Mesothelial cell of epicardium (in vitro differentiated cells): ENCODE data around the gene GALNT18. TPM values are rescaled to one million over a fixed set of nuclear protein-coding genes. Genes with fewer than 3 reads are reported as not detected.

ENCODE experiments used
- DNase-seq, 2 experiments: peaks; one replicate each; pipeline ENCODE4 v3.0.0; 2021; ENCODE audit warnings: low spot score in 2 of 2; ENCODE audit not compliant: unreplicated experiment in 2 of 2
- H3K27ac Mint-ChIP-seq: 2 replicates; pipeline ENCODE4 v1.8.0; 2021; ENCODE audit warnings: mixed read lengths
- H3K27me3 Mint-ChIP-seq: 2 replicates; pipeline ENCODE4 v1.8.0; 2021; ENCODE audit warnings: low read depth, mixed read lengths
- H3K36me3 Mint-ChIP-seq: 2 replicates; pipeline ENCODE4 v1.8.0; 2021; ENCODE audit warnings: mixed read lengths
- H3K4me1 Mint-ChIP-seq: 2 replicates; pipeline ENCODE4 v1.8.0; 2021; ENCODE audit warnings: mixed read lengths
- H3K4me3 Mint-ChIP-seq: 2 replicates; pipeline ENCODE4 v1.8.0; 2021; ENCODE audit warnings: mild to moderate bottlenecking, moderate library complexity, mixed read lengths
- H3K9me3 Mint-ChIP-seq: 2 replicates; pipeline ENCODE4 v1.8.0; 2021; ENCODE audit warnings: mixed read lengths
- total RNA-seq: library from RNA; stranded (reverse); gene quantifications from 3 replicates; pipeline ENCODE4 v1.2.1, GENCODE V29; 2021
- TF ChIP-seq, protein P1 (sequence below): fragments of 200-600 bp; sonication (generic); IDR thresholded peaks from one replicate; pipeline ENCODE4 v1.5.0; 2021; ENCODE audit warnings: antibody characterized with exemption; ENCODE audit not compliant: unreplicated experiment

GALNT18 gene
- total RNA-seq, 1 donor from 2014 or later, result 4.2 TPM

- DNase-seq, result no peak
- no peaks in the 10 kb centered on the region for H3K9me3 Mint-ChIP-seq
- peaks cover 5% of the 10 kb centered on the region for H3K4me1 Mint-ChIP-seq
- no peak overlapping the region for H3K4me3 Mint-ChIP-seq
- TF ChIP-seq, protein P1, sequence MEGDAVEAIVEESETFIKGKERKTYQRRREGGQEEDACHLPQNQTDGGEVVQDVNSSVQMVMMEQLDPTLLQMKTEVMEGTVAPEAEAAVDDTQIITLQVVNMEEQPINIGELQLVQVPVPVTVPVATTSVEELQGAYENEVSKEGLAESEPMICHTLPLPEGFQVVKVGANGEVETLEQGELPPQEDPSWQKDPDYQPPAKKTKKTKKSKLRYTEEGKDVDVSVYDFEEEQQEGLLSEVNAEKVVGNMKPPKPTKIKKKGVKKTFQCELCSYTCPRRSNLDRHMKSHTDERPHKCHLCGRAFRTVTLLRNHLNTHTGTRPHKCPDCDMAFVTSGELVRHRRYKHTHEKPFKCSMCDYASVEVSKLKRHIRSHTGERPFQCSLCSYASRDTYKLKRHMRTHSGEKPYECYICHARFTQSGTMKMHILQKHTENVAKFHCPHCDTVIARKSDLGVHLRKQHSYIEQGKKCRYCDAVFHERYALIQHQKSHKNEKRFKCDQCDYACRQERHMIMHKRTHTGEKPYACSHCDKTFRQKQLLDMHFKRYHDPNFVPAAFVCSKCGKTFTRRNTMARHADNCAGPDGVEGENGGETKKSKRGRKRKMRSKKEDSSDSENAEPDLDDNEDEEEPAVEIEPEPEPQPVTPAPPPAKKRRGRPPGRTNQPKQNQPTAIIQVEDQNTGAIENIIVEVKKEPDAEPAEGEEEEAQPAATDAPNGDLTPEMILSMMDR, result no peak
- H3K27ac Mint-ChIP-seq, result no peak overlapping the region
- peaks cover 7% of the 10 kb centered on the region for H3K27me3 Mint-ChIP-seq
- H3K36me3 Mint-ChIP-seq, result no peaks in the 10 kb centered on the region
These were observed 324.2 kb downstream of the GALNT18 start for GRCh38 chr11:11297578-11297977.

GRCh38 chr11:11296434-11296833, 325.4 kb downstream of the GALNT18 start:
- Mint-ChIP-seq H3K27me3 (peaks cover 9% of the 10 kb centered on the region), H3K4me1 (peaks cover 5% of the 10 kb centered on the region), H3K4me3 (no peak overlapping the region), H3K9me3 (no peaks in the 10 kb centered on the region), H3K36me3 (no peaks in the 10 kb centered on the region), H3K27ac (no peak overlapping the region)
- TF ChIP-seq, protein P1, result no peak
- no peak for DNase-seq

DNA sequence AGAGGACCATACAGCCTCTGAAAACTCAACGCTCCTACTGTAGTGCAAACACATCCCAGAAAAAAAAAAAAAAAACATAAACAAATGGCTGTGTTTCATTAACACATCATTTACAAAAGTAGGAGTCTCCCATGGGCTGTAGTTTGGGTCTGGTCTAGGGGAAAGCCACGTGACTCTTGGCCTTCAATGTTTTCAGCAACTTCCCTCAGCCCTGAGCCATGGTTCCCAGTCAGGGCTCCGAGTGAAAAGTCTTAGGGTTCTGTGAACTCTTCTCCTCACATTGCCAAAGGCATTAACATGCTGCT, 327.3 kb downstream of the GALNT18 start:
- H3K27ac Mint-ChIP-seq, result no peak overlapping the region
- TF ChIP-seq, protein P1, result no peak
- no peak overlapping the region for H3K4me3 Mint-ChIP-seq
- H3K27me3 Mint-ChIP-seq, result peaks cover 12% of the 10 kb centered on the region
- no peaks in the 10 kb centered on the region for H3K36me3 Mint-ChIP-seq
- H3K4me1 Mint-ChIP-seq, result peaks cover 5% of the 10 kb centered on the region
- no peaks in the 10 kb centered on the region for H3K9me3 Mint-ChIP-seq
- DNase-seq, result no peak

GRCh38 chr11:11293798-11294550, 327.8 kb downstream of the GALNT18 start:
- Mint-ChIP-seq H3K36me3 (no peaks in the 10 kb centered on the region), H3K27ac (no peak overlapping the region), H3K9me3 (no peaks in the 10 kb centered on the region), H3K4me3 (no peak overlapping the region), H3K4me1 (peaks cover 5% of the 10 kb centered on the region), H3K27me3 (peaks cover 11% of the 10 kb centered on the region)
- no peak for DNase-seq
- TF ChIP-seq, protein P1, result no peak

DNA sequence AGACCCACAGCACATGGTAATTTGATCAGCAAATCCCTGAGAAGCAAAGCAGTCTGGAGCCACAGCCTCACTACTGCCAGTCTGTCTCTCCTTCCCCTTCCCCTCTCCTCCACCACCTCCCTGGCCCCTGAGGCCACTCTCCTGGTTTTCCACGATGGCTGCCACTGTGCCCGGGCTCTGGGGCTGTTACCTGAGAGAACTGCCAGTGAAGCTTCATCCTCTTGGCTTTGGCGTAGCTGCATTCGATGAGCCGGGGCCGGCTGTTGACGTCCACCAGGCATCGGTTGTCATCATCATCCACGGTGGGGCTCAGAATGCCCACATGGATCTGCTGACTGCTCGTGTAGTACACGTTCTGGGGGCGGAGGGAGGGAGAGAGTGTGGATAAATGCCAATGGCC, 329.0 kb downstream of the GALNT18 start:
- H3K27ac Mint-ChIP-seq, result no peak overlapping the region
- H3K36me3 Mint-ChIP-seq, result no peaks in the 10 kb centered on the region
- no peak for DNase-seq
- TF ChIP-seq, protein P1, result no peak
- H3K9me3 Mint-ChIP-seq, result no peaks in the 10 kb centered on the region
- H3K4me1 Mint-ChIP-seq, result peaks cover 5% of the 10 kb centered on the region
- H3K4me3 Mint-ChIP-seq, result no peak overlapping the region
- H3K27me3 Mint-ChIP-seq, result peaks cover 14% of the 10 kb centered on the region
